NCI-H1092 treated with DMSO at 0.1 percent for 48 hours (cell line): ENCODE measurements around the gene TMEM132D.
A peak's percentile ranks its signal among the peaks of the same experiment; 100 is the strongest.
"Not testable (repeated sequence)": the region's sequence is repeated elsewhere in the genome, so short reads cannot be mapped to it uniquely, and the experiment has no call there.

Experiments
- DNase-seq: peaks from one replicate; lab custom pipeline; 2025; lab: John Stamatoyannopoulos, UW

Gene TMEM132D

GRCh38 chr12:129068684-129069083 lies 835.1 kb downstream of the TMEM132D start:
- DNase-seq: no peak

- DNase-seq: no peak
Observed at GRCh38 chr12:129067491-129067890, 836.3 kb downstream of the TMEM132D start.

DNA sequence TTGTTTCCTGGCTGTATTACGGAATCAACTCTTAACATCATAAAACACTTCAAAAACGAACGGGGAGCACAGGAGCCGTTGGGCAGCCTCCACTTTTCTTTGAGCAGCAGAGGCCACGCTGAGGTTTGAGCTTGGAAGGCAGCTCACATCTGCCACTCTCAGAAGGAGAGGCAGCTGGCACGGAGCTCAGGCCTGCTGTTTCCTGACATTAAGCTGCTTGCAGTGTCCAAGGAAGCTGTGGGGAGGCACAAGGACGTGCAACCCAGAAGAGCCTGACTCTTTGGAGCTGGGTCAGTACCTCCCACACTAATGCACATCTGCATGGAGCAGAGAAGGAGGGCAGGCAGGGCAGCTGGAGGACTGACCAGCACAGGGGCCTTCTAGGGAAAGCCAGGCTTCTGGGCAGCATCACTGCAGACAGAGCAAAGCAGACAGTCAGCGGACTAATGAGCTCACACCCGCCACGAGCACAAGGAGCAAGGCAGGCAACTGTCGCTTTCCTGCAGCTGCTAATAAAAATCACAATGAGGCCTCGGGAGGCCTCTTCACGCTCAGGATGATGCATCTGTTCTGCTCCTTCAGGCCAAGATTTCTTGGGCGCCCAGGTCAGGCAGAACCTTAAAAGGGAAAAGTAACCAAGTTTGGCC lies 839.5 kb downstream of the TMEM132D start:
- peak; percentile 81 for DNase-seq

DNA sequence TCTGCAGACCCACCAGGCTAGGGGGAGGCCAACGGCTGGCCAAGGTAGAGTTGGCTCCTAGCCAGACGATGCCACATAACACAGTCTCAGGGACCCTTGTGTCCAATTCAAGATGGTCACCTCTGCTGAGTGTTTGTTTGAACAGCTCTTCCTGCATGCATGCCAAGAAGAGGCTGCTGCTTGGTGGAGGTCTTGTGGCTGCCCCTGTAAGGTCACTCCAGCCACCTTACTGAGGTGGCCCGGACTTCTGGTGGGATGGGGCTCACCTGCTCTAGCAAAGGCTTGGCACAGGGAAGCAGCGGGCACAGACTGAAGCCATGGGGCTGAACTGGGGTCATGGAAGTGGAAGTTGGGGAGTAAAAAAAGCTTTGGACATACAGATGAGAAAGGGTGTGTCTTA lies 840.2 kb downstream of the TMEM132D start:
- no peak for DNase-seq

DNA sequence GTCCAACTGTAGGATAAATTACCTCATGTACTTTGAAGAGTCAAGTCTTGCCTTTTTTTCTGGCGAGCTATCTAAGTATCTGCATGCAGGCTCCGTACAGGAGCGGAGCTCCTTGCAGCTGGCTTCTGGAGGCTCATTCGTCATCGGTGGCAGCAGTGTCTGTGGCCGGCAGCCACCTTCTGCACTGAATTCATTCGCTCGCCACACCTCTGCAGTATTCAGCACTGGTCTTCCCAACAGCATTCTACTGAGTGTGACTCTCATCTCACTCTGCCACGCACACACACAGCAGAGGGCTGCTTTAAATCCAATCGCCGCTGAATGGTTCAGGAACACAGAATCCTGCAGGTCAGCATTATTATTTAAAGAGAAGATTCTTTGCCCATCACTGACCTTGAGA lies 850.6 kb downstream of the TMEM132D start:
- DNase-seq: no peak

- DNase-seq: no peak
Observed at GRCh38 chr12:129052373-129052772, 851.5 kb downstream of the TMEM132D start.

GRCh38 chr12:129049917-129050316 lies 853.9 kb downstream of the TMEM132D start:
- no peak for DNase-seq

GRCh38 chr12:129043334-129043733 lies 860.5 kb downstream of the TMEM132D start:
- DNase-seq: not testable (repeated sequence)

DNA sequence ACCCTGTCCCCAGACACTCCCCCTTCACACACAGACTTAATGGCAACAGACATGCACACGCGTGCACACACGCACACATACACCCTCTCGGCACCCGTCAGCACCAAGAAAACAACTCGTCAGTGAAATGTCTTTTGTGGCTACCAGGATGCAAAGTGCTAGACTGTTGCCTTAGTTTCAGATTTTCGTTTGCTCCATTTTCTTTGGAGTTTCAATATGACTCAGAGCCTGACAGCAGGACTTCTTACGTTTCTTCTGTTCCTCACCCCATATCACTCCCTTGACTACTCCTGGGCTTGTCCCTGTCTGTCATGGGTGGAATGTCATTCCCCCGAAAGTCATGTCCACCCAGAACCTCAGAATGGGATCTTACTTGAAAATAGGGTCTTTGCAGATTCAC lies 867.7 kb downstream of the TMEM132D start:
- no peak for DNase-seq

DNA sequence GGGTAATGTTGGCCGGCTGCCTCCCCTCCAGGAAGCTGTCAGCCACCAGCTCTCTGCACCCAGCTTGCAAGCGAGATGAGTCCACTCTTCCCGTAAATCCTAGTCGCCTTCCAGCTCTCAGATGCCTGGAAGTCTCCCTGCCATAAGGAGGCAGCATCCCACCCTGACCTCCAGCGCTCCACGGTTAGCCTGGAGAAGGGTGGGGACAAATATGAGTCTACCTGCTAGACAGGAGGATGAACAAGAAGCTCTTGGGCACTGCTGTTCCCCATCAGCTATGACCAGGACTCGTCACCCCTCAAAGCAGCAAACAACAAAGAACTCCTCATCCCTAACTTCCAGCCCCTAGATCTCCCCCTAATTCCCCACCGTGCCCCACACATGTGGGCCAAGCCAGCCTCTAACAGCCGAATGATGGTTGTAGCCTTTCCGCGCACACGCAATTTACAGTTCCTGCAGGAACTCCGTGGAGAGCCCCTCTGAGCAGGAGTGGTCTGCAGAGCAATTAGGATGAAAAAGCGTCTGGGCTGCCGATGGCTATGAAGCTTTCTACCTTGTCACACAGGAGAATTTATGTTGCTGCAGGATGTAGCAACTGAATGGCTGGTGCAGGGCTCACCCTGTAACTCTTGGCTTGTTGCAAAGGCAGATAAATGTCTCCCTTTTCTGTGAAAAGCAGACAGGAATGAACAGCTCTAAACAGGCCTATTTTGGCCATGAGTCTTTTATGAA lies 869.1 kb downstream of the TMEM132D start:
- DNase-seq: no peak

- DNase-seq: no peak
Observed at GRCh38 chr12:129028844-129029243, 875.0 kb downstream of the TMEM132D start.

DNA sequence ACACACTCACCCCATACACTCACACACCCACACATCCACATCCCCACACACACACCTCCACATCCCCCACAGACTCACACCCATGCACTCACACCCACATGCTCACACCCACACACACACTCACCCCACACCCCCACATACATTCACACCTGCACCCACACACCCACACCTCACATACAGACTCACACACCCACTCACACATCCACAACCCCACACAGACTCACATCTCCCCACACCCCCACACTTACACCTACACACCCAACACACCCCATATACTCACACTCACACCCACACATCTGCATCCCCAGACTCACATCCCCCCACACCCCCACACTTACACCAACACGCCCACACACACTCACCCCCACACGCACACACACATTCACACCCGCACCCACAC lies 878.8 kb downstream of the TMEM132D start:
- DNase-seq: no peak
